GM21723 (cell line): ENCODE results near the gene SUPT3H.
"Not testable (repeated sequence)": the region's sequence is repeated elsewhere in the genome, so short reads cannot be mapped to it uniquely, and the experiment has no call there.

Source experiments
- ATAC-seq: cut with Tn5 transposase; IDR thresholded peaks from one replicate; pipeline ENCODE4 v1.9.1; 2021; ENCODE audit warnings: mild to moderate bottlenecking, moderate library complexity; ENCODE audit not compliant: unreplicated experiment

Gene SUPT3H

GRCh38 chr6:45185403-45186251 is 192.1 kb downstream of the SUPT3H start:
- no peak for ATAC-seq

GRCh38 chr6:45184937-45185336 is 192.8 kb downstream of the SUPT3H start:
- no peak for ATAC-seq

GRCh38 chr6:45184040-45184439 is 193.7 kb downstream of the SUPT3H start:
- ATAC-seq = no peak

GRCh38 chr6:45176373-45176772 is 201.4 kb downstream of the SUPT3H start:
- ATAC-seq = not testable (repeated sequence)

- ATAC-seq = no peak
Measured at GRCh38 chr6:45175272-45175671, 202.5 kb downstream of the SUPT3H start.

GRCh38 chr6:45174045-45174444 is 203.7 kb downstream of the SUPT3H start:
- no peak for ATAC-seq

- ATAC-seq = no peak
Measured at GRCh38 chr6:45171380-45171779, 206.4 kb downstream of the SUPT3H start.

- no peak for ATAC-seq
Measured at GRCh38 chr6:45170309-45170708, 207.4 kb downstream of the SUPT3H start.

- ATAC-seq = no peak
Measured at GRCh38 chr6:45169815-45170214, 207.9 kb downstream of the SUPT3H start.

- peak; percentile 94 for ATAC-seq
Measured at GRCh38 chr6:45163952-45164766, 213.6 kb downstream of the SUPT3H start.

GRCh38 chr6:45160305-45160704 is 217.4 kb downstream of the SUPT3H start:
- ATAC-seq = no peak

- ATAC-seq = peak; percentile 100
Measured at GRCh38 chr6:45156075-45156474, 221.7 kb downstream of the SUPT3H start.

- no peak for ATAC-seq
Measured at GRCh38 chr6:45155341-45155894, 222.3 kb downstream of the SUPT3H start.

- ATAC-seq = no peak
Measured at GRCh38 chr6:45154679-45155078, 223.1 kb downstream of the SUPT3H start.

- no peak for ATAC-seq
Measured at GRCh38 chr6:45148711-45149341, 228.9 kb downstream of the SUPT3H start.

GRCh38 chr6:45148278-45148677 is 229.5 kb downstream of the SUPT3H start:
- no peak for ATAC-seq

- ATAC-seq = not testable (repeated sequence)
Measured at GRCh38 chr6:45145658-45146057, 232.1 kb downstream of the SUPT3H start.

GRCh38 chr6:45138765-45139164 is 239.0 kb downstream of the SUPT3H start:
- ATAC-seq = no peak

GRCh38 chr6:45136495-45136894 is 241.2 kb downstream of the SUPT3H start:
- ATAC-seq = no peak

- no peak for ATAC-seq
Measured at GRCh38 chr6:45132658-45133294, 245.0 kb downstream of the SUPT3H start.

GRCh38 chr6:45132059-45132458 is 245.7 kb downstream of the SUPT3H start:
- no peak for ATAC-seq
